PFSK-1 (cell line): Measurements from ENCODE around the gene DNAI7.

Source experiments
- FOXP2 ChIP-seq: optimal IDR thresholded peaks from 2 replicates; pipeline ENCODE3; 2011; ENCODE audit warnings: borderline replicate concordance, control low read depth, inconsistent platforms; ENCODE audit not compliant: insufficient read depth; ENCODE audit errors: extremely low read length, extremely low read depth
- POLR2AphosphoS5 ChIP-seq: IDR thresholded peaks from 2 replicates; pipeline ENCODE4 v1.6.1; 2012; ENCODE audit warnings: low read depth, mild to moderate bottlenecking, control low read depth, low read length, moderate library complexity
- REST ChIP-seq, 2 experiments: IDR thresholded peaks; 2 replicates each; pipeline versions ENCODE4 v1.6.1 to v1.8.0; 2011 to 2012; ENCODE audit warnings: low read depth in 2 of 2, low read length in 2 of 2, control low read depth in 1 of 2, inconsistent platforms in 1 of 2, mild to moderate bottlenecking in 1 of 2, moderate library complexity in 1 of 2; ENCODE audit not compliant: insufficient read depth in 1 of 2
- SIN3A ChIP-seq: IDR thresholded peaks from 2 replicates; pipeline ENCODE4 v1.6.1; 2012; ENCODE audit warnings: mild to moderate bottlenecking, low read length, moderate library complexity, borderline replicate concordance; ENCODE audit not compliant: insufficient read depth
- TAF1 ChIP-seq: IDR thresholded peaks from 2 replicates; pipeline ENCODE4 v1.6.1; 2012; ENCODE audit warnings: low read length, control low read depth, borderline replicate concordance; ENCODE audit not compliant: insufficient read depth

The DNAI7 gene

DNA sequence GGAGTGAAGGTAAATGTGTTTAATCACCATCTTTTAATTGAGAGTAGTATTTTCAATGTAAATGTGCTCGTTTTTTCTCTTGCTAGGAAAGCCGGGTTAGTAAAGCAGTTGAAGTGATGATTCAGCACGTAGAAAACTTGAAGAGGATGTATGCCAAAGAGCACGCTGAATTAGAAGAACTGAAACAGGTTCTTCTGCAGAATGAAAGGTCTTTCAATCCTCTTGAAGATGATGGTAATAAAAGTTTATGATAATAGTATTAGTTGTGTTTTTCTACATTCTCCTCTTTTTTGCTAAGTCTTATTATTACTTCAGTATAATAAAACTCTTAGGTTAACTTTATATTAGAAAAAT, 93.9 kb downstream of the DNAI7 start:
- TF ChIP-seq SIN3A (no peak), POLR2AphosphoS5 (no peak), REST (IDR thresholded peaks at IDR 0.05; ENCODE audit: insufficient read depth in 1 of 2, low read depth in 2 of 2, low read length in 2 of 2) (no peak), TAF1 (no peak), FOXP2 (no peak)

DNA sequence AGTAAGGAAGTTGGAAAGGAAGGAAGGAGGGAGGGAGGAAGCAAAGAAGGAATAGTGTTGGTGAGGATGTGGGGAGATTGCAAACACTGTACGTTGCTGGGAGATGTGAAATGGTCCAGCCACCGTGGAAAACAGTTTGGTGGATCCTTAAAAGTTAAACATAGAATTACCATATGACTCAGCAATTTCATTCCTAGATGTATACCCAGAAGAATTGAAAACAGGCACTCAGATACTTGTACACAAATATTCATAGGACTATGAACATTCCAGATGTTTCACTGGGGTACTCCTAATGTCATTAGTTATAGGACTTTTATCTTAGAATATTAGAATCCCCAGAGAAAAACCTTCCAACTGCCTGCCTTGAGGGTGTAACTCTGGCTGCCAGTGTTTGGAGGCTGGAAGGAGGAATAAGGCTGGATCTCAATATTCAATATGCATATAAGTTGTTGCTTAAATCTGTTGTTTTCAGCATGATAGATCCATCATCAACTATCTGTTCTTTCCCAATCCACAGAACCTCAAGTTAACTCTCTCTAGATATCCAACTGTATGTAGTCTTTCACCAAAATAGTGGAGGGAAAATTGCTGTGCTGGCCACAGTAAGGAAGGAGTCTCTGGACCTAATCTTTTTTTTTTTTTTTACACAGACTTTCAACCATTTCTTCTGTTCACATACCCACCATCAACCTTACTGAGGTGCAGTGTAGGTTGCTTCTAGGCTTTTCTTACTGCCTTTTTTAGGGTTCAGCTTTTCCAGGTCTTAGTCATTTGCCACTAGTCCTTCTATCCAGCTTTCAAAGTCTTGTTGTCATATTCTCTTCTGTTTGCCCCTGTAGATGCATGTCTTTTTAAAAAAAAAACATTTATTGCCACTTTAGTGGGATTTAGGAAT, 94.5 kb downstream of the DNAI7 start:
- no peak for TF ChIP-seq TAF1
- no peak for TF ChIP-seq REST (IDR thresholded peaks at IDR 0.05; ENCODE audit: insufficient read depth in 1 of 2, low read depth in 2 of 2, low read length in 2 of 2)
- no peak for TF ChIP-seq FOXP2
- no peak for TF ChIP-seq SIN3A
- no peak for TF ChIP-seq POLR2AphosphoS5

- TF ChIP-seq POLR2AphosphoS5 (no peak), REST (IDR thresholded peaks at IDR 0.05; ENCODE audit: insufficient read depth in 1 of 2, low read depth in 2 of 2, low read length in 2 of 2) (no peak), TAF1 (no peak), SIN3A (no peak), FOXP2 (no peak)
Observed at GRCh38 chr12:25099010-25099409, 96.0 kb downstream of the DNAI7 start.

- TF ChIP-seq REST (IDR thresholded peaks at IDR 0.05; ENCODE audit: insufficient read depth in 1 of 2, low read depth in 2 of 2, low read length in 2 of 2) (no peak), SIN3A (no peak), TAF1 (no peak), POLR2AphosphoS5 (no peak), FOXP2 (no peak)
Observed at GRCh38 chr12:25089738-25090137, 105.2 kb downstream of the DNAI7 start.

GRCh38 chr12:25087596-25087995, 107.4 kb downstream of the DNAI7 start:
- TF ChIP-seq POLR2AphosphoS5: no peak
- TF ChIP-seq REST (IDR thresholded peaks at IDR 0.05; ENCODE audit: insufficient read depth in 1 of 2, low read depth in 2 of 2, low read length in 2 of 2): no peak
- TF ChIP-seq FOXP2: no peak
- TF ChIP-seq TAF1: no peak
- no peak for TF ChIP-seq SIN3A
